Endothelial cell of umbilical vein (primary cell): Measurements from ENCODE around the gene BEX2. TPM values are rescaled to one million over a fixed set of nuclear protein-coding genes. Genes with fewer than 3 reads are reported as not detected.

Experiments used
- Bru-seq: library from RNA; stranded (reverse); fragments of 400-500 nt; gene quantifications from one replicate; lab custom pipeline; 2021; lab: Mats Ljungman, UMichigan
- BruChase-seq, 2 experiments: library from RNA; stranded (reverse); fragments of 400-500 nt; gene quantifications; one replicate each; lab custom pipeline; 2021; lab: Mats Ljungman, UMichigan
- BruUV-seq: library from RNA; stranded (reverse); fragments of 400-500 nt; replicated peaks from 2 replicates; lab custom pipeline; 2021; lab: Mats Ljungman, UMichigan
- CTCF ChIA-PET: fragments of 300-600, 350-600 bp; sonication (Branson Sonifier 250); formaldehyde crosslinking; loops from one replicate; lab custom pipeline; 2021; ENCODE audit warnings: antibody characterized with exemption, inconsistent platforms; lab: Charles Lee
- POLR2A ChIA-PET: fragments of 300-600, 350-600 bp; sonication (Branson Sonifier 250); formaldehyde crosslinking; loops from one replicate; lab custom pipeline; 2021; ENCODE audit warnings: antibody characterized with exemption, inconsistent platforms; lab: Charles Lee
- DNase-seq: peaks from one replicate; pipeline ENCODE4 v3.0.0-alpha.2; 2011; ENCODE audit warnings: low read depth, low spot score
- FAIRE-seq: peaks from 2 replicates; lab custom pipeline; 2011; peaks lifted over from hg19 to GRCh38; lab: Jason Lieb, UNC
- H2AFZ ChIP-seq: 2 replicates; pipeline ENCODE4 v1.6.0; 2012; ENCODE audit warnings: low read depth, low read length, control low read depth, inconsistent platforms
- H3K27ac ChIP-seq: 2 replicates; pipeline ENCODE4 v1.5.1; 2011; ENCODE audit warnings: low read depth, mild to moderate bottlenecking, control low read depth, low read length, moderate library complexity; ENCODE audit not compliant: insufficient read depth
- H3K27me3 ChIP-seq, 2 experiments: 2 replicates each; pipeline versions ENCODE4 v1.6.0 to v1.6.1; 2011; ENCODE audit warnings: low read length in 2 of 2, mixed read lengths in 1 of 2; ENCODE audit not compliant: control insufficient read depth in 2 of 2, insufficient read depth in 2 of 2
- H3K36me3 ChIP-seq, 2 experiments: 2 replicates in 1 of 2; 3 replicates in 1 of 2; pipeline ENCODE4 v1.5.1; 2011; ENCODE audit warnings: low read length in 2 of 2, mild to moderate bottlenecking in 1 of 2, moderate library complexity in 1 of 2; ENCODE audit not compliant: control insufficient read depth in 2 of 2, insufficient read depth in 2 of 2; ENCODE audit errors: extremely low read depth in 1 of 2
- H3K4me1 ChIP-seq: 3 replicates; pipeline ENCODE4 v1.5.1; 2011; ENCODE audit warnings: mild to moderate bottlenecking, low read length; ENCODE audit not compliant: control insufficient read depth, insufficient read depth; ENCODE audit errors: extremely low read depth
- H3K4me2 ChIP-seq: 2 replicates; pipeline ENCODE4 v1.6.1; 2011; ENCODE audit warnings: low read length, control low read depth, mixed read lengths; ENCODE audit not compliant: insufficient read depth
- H3K4me3 ChIP-seq, 3 experiments: fragments of 200-600 bp in 1 of 3; sonication (generic), shearing (Covaris generic) in 1 of 3; replicated peaks in 1 of 3; 2 replicates each; pipeline ENCODE4 v1.5.1; 2011 to 2016; ENCODE audit warnings: control low read depth in 3 of 3, low read length in 3 of 3, mild to moderate bottlenecking in 2 of 3, inconsistent platforms in 1 of 3, low read depth in 1 of 3, moderate library complexity in 1 of 3; ENCODE audit not compliant: insufficient read depth in 1 of 3
- H3K79me2 ChIP-seq: 2 replicates; pipeline ENCODE4 v1.6.0; 2012; ENCODE audit warnings: low read length, inconsistent platforms; ENCODE audit not compliant: control insufficient read depth, insufficient read depth
- H3K9ac ChIP-seq: replicated peaks from 2 replicates; pipeline ENCODE3; 2011; ENCODE audit warnings: low read length, control low read depth; ENCODE audit not compliant: insufficient read depth; ENCODE audit errors: extremely low read depth
- H3K9me1 ChIP-seq: replicated peaks from 3 replicates; pipeline ENCODE4 v1.6.0; 2011; ENCODE audit warnings: mild to moderate bottlenecking, low read length; ENCODE audit not compliant: control insufficient read depth, insufficient read depth; ENCODE audit errors: extremely low read depth
- H3K9me3 ChIP-seq: replicated peaks from 2 replicates; pipeline ENCODE4 v1.5.1; 2012; ENCODE audit warnings: low read length, inconsistent platforms; ENCODE audit not compliant: control insufficient read depth, insufficient read depth
- H4K20me1 ChIP-seq: replicated peaks from 2 replicates; pipeline ENCODE3; 2011; ENCODE audit warnings: mild to moderate bottlenecking, low read length; ENCODE audit not compliant: control insufficient read depth, insufficient read depth; ENCODE audit errors: extremely low read depth
- CTCF ChIP-seq, 2 donors: IDR thresholded peaks; 1 replicate in 1 of 2; 2 replicates in 1 of 2; pipeline ENCODE4 v1.5.1; 2011; ENCODE audit warnings: low read length in 2 of 2, mild to moderate bottlenecking in 2 of 2, moderate library complexity in 2 of 2, control low read depth in 1 of 2, inconsistent platforms in 1 of 2, low read depth in 1 of 2; ENCODE audit not compliant: insufficient read depth in 1 of 2; ENCODE audit errors: extremely low read depth in 1 of 2
- GATA2 ChIP-seq: IDR thresholded peaks from 2 replicates; pipeline ENCODE4 v1.7.0; 2011; ENCODE audit warnings: low read depth, mild to moderate bottlenecking, moderate library complexity, mixed read lengths, low read length; ENCODE audit not compliant: insufficient read length, insufficient read depth
- dilution Hi-C: fragments of 300-500 bp; cut with MboI; formaldehyde crosslinking; loops from one replicate; pipeline ENCODE4 v1.15.0; 2019; ENCODE audit warnings: low sequenced_read_pairs; ENCODE audit not compliant: extremely low pct_ligation_motif_present
- intact Hi-C: fragments of 100-400 bp; cut with micrococcal nuclease; formaldehyde crosslinking; loops from one replicate; pipeline ENCODE4 v1.10.0; 2022
- long read RNA-seq: library from polyadenylated mRNA; stranded (forward); transcript quantifications from one replicate; pipeline ENCODE4 v2.0.0, GENCODE V29; 2021
- polyA minus RNA-seq, 3 experiments: library from RNA; depleted of rRNA, polyadenylated mRNA; stranded (reverse); fragments of >200 nt; gene quantifications; 1 replicate in 1 of 3; 2 replicates in 2 of 3; pipeline ENCODE4 v1.2.3, GENCODE V29; 2011
- polyA plus RNA-seq, 4 experiments: library from polyadenylated mRNA; depleted of rRNA in 3 of 4; stranded (reverse) in 3 of 4; unstranded in 1 of 4; fragments of >200 nt; gene quantifications; 2 replicates each; pipeline versions ENCODE4 v1.2.1 to v1.2.3, GENCODE V29; 2011 to 2012; ENCODE audit warnings: missing spikeins in 1 of 4
- total RNA-seq: library from RNA; stranded (reverse); gene quantifications from 2 replicates; pipeline ENCODE4 v1.2.3, GENCODE V29; 2021

The BEX2 gene
- 0.88 and 1.4 TPM in 2 replicates for total RNA-seq
- polyA plus RNA-seq: 0.92 and 1.4 TPM in 2 replicates
- 1.9 and 2.1 TPM in 2 replicates for polyA plus RNA-seq (2011; cell fraction: cytosol; rRNA removed)
- 1.1 and 1.5 TPM in 2 replicates for polyA plus RNA-seq (2011; cell fraction: nucleus; rRNA removed)
- polyA plus RNA-seq (2012): 0.80 and 0.88 TPM in 2 replicates
- 1.3 and 3.2 TPM in 2 replicates for polyA minus RNA-seq
- polyA minus RNA-seq (2011; cell fraction: cytosol; rRNA and poly(A)+ RNA removed): not detected
- polyA minus RNA-seq (2011; cell fraction: nucleus; rRNA and poly(A)+ RNA removed): 0.77 and 0.87 TPM in 2 replicates
- percentile 31 among the genes with signal in this experiment for Bru-seq, nascent RNA
- percentile 37 among the genes with signal in this experiment for BruChase-seq, experiment 1, labeled RNA remaining after a 6-hour chase
- BruChase-seq, experiment 2, labeled RNA remaining after a 2-hour chase: percentile 25 among the genes with signal in this experiment
- long read RNA-seq, partial matches to known transcripts: 0 of 2 reads
- long read RNA-seq, other reads (novel, unspliced or antisense): 0 of 2 reads

GRCh38 chrX:103310555-103311398, at the start of gene BEX2:
BEX2 (minus strand) TSS chrX:103310990; CDS start chrX:103309976, 1,014 bp downstream.
- H3K4me2 ChIP-seq: peak within 1 kb of the TSS; percentile 66
- no peaks in the 10 kb centered on the region for H3K36me3 ChIP-seq
- H3K79me2 ChIP-seq: no peaks in the 10 kb centered on the region
- TF ChIP-seq CTCF (IDR thresholded peaks at IDR 0.05; ENCODE audit: extremely low read depth in 1 of 2, insufficient read depth in 1 of 2, low read depth in 1 of 2, low read length in 2 of 2) (no peak), GATA2 (no peak)
- peak within 1 kb of the TSS; percentile 60 for H2AFZ ChIP-seq
- H3K9me3 ChIP-seq: no peaks in the 10 kb centered on the region
- H4K20me1 ChIP-seq: no peaks in the 10 kb centered on the region
- H3K9ac ChIP-seq: no peak within 1 kb of the TSS
- dilution Hi-C loops (no loop called here), intact Hi-C loops (no loop called here)
- ChIA-PET POLR2A (no interaction called here), CTCF (no interaction called here)
- no peaks in the 10 kb centered on the region for H3K4me1 ChIP-seq
- no peak within 1 kb of the TSS for H3K27ac ChIP-seq
- peaks cover 5 to 9% of the 10 kb centered on the region in 2 experiments for H3K27me3 ChIP-seq
- peak; percentile 75 for FAIRE-seq
- DNase-seq: peak; percentile 25
- BruUV-seq: no TSS peak
- H3K9me1 ChIP-seq: no peaks in the 10 kb centered on the region
- peak within 1 kb of the TSS in 1 of 3 experiments; percentile 48 for H3K4me3 ChIP-seq
